Measurements from ENCODE around the gene METTL6.

DNA sequence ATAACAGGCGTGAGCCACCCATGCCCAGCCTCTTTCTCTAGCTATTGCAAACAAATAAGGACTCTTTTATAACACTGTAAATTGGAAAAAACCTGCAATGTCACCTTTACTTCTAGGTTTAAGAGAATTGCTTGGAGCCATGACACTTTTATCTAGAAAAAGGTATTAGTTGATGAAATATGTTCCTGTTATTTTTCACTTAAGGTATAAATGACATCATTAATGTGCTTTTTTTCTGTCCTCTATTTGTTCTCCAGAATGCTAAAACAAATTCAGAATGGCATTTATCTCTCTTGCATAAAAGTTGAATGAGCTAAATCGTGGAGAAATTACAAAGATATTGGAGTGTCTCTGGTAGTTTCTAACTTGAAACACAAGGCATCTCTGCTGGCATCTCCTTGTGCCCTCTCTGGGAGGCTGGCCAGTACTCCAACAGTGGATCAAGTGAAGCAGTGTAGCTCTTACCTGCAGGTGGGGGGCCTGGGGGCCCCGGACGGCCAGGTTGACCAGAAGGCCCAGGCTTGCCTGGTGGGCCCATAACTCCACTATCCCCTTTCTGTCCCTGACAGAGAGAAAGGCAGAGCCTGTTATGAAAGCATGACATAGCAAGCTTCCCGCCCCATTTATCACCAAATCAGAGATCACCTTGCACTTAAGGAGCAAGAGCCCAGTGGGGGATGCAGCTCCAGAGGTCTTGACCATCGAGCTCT, 38.7 kb upstream of the METTL6 start:
- TF ChIP-seq CTCF (IDR thresholded peaks at IDR 0.05) = no peak
- no peak for TF ChIP-seq POLR2A (IDR thresholded peaks at IDR 0.05)
